Gastrocnemius medialis (tissue), 4 donors: Measurements from ENCODE around the gene NDST3.

Experiments
- POLR2A ChIP-seq, 2 donors: fragments of 450-650 bp; IDR thresholded peaks; one replicate each; pipeline ENCODE4 v1.6.1; 2017; ENCODE audit warnings: antibody characterized with exemption in 2 of 2, mild to moderate bottlenecking in 2 of 2, moderate library complexity in 2 of 2
- TF ChIP-seq, protein P1 (sequence below), 5 experiments: fragments of 450-650 bp in 3 of 5; fragments of 200-600 bp in 2 of 5; sonication (generic) in 2 of 5; IDR thresholded peaks in 4 of 5; conservative IDR thresholded peaks in 1 of 5; 1 replicate in 4 of 5; 2 replicates in 1 of 5; pipeline ENCODE4 v1.5.1; 2016 to 2019; ENCODE audit warnings: antibody characterized with exemption in 5 of 5, mild to moderate bottlenecking in 3 of 5, moderate library complexity in 3 of 5

GRCh38 chr4:118259111-118259510 is 224.8 kb downstream of the NDST3 start:
- TF ChIP-seq, protein P1, sequence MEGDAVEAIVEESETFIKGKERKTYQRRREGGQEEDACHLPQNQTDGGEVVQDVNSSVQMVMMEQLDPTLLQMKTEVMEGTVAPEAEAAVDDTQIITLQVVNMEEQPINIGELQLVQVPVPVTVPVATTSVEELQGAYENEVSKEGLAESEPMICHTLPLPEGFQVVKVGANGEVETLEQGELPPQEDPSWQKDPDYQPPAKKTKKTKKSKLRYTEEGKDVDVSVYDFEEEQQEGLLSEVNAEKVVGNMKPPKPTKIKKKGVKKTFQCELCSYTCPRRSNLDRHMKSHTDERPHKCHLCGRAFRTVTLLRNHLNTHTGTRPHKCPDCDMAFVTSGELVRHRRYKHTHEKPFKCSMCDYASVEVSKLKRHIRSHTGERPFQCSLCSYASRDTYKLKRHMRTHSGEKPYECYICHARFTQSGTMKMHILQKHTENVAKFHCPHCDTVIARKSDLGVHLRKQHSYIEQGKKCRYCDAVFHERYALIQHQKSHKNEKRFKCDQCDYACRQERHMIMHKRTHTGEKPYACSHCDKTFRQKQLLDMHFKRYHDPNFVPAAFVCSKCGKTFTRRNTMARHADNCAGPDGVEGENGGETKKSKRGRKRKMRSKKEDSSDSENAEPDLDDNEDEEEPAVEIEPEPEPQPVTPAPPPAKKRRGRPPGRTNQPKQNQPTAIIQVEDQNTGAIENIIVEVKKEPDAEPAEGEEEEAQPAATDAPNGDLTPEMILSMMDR (IDR thresholded peaks at IDR 0.05 in 4 of 5, conservative IDR thresholded peaks at IDR 0.05 in 1 of 5): no peak
- TF ChIP-seq POLR2A (IDR thresholded peaks at IDR 0.05): no peak
